Bronchial epithelial cell (primary cell): ENCODE measurements around the gene PRDX1. TPM values are rescaled to one million over a fixed set of nuclear protein-coding genes. Genes with fewer than 3 reads are reported as not detected.

Source experiments
- DNase-seq: peaks from one replicate; pipeline ENCODE4 v3.0.0-alpha.2; 2010; ENCODE audit warnings: low read depth
- FAIRE-seq: peaks from 2 replicates; lab custom pipeline; 2011; peaks lifted over from hg19 to GRCh38; lab: Jason Lieb, UNC
- H3K27me3 ChIP-seq: 2 replicates; pipeline ENCODE4 v1.5.1; 2011; ENCODE audit warnings: low read length; ENCODE audit not compliant: control insufficient read depth, insufficient read depth
- H3K36me3 ChIP-seq: 2 replicates; pipeline ENCODE4 v1.5.1; 2011; ENCODE audit warnings: low read length; ENCODE audit not compliant: control insufficient read depth, insufficient read depth
- H3K4me3 ChIP-seq: 2 replicates; pipeline ENCODE4 v1.5.1; 2011; ENCODE audit warnings: mild to moderate bottlenecking, low read depth, low read length, control low read depth
- total RNA-seq: library from RNA; depleted of rRNA; stranded (reverse); fragments of >200 nt; gene quantifications from 2 replicates; pipeline ENCODE4 v1.2.1, GENCODE V29; 2014
- TF ChIP-seq, protein P1 (sequence below): IDR thresholded peaks from 2 replicates; pipeline ENCODE4 v1.5.1; 2011; ENCODE audit warnings: mild to moderate bottlenecking, moderate library complexity, low read length, control low read depth, inconsistent platforms; ENCODE audit not compliant: insufficient read depth, severe bottlenecking

The PRDX1 gene
- total RNA-seq, 1 donor from 2014 or later = 403 TPM

- Histone ChIP-seq H3K4me3 (peak overlapping the region; percentile 55), H3K27me3 (no peaks in the 10 kb centered on the region), H3K36me3 (no peaks in the 10 kb centered on the region)
- TF ChIP-seq, protein P1, sequence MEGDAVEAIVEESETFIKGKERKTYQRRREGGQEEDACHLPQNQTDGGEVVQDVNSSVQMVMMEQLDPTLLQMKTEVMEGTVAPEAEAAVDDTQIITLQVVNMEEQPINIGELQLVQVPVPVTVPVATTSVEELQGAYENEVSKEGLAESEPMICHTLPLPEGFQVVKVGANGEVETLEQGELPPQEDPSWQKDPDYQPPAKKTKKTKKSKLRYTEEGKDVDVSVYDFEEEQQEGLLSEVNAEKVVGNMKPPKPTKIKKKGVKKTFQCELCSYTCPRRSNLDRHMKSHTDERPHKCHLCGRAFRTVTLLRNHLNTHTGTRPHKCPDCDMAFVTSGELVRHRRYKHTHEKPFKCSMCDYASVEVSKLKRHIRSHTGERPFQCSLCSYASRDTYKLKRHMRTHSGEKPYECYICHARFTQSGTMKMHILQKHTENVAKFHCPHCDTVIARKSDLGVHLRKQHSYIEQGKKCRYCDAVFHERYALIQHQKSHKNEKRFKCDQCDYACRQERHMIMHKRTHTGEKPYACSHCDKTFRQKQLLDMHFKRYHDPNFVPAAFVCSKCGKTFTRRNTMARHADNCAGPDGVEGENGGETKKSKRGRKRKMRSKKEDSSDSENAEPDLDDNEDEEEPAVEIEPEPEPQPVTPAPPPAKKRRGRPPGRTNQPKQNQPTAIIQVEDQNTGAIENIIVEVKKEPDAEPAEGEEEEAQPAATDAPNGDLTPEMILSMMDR = no peak
- no peak for FAIRE-seq
- DNase-seq = no peak
Observed at GRCh38 chr1:45551684-45552083, 30.0 kb upstream of the PRDX1 start.

GRCh38 chr1:45550401-45551351 lies 29.0 kb upstream of the PRDX1 start, which contains the start of gene AKR1A1:
Gene AKR1A1 (plus strand): TSS chr1:45550826. CDS start chr1:45561795, 10,969 bp downstream.
- no peaks in the 10 kb centered on the region for H3K27me3 ChIP-seq
- TF ChIP-seq, protein P1 = no peak
- no peaks in the 10 kb centered on the region for H3K36me3 ChIP-seq
- peak within 1 kb of the TSS; percentile 55 for H3K4me3 ChIP-seq
- FAIRE-seq = no peak
- DNase-seq = peak; percentile 72

- no peak overlapping the region for H3K4me3 ChIP-seq
- TF ChIP-seq, protein P1 = no peak
- FAIRE-seq (no peak), DNase-seq (no peak)
- no peaks in the 10 kb centered on the region for H3K36me3 ChIP-seq
- no peaks in the 10 kb centered on the region for H3K27me3 ChIP-seq
Observed at GRCh38 chr1:45545553-45546310, 24.0 kb upstream of the PRDX1 start.

DNA sequence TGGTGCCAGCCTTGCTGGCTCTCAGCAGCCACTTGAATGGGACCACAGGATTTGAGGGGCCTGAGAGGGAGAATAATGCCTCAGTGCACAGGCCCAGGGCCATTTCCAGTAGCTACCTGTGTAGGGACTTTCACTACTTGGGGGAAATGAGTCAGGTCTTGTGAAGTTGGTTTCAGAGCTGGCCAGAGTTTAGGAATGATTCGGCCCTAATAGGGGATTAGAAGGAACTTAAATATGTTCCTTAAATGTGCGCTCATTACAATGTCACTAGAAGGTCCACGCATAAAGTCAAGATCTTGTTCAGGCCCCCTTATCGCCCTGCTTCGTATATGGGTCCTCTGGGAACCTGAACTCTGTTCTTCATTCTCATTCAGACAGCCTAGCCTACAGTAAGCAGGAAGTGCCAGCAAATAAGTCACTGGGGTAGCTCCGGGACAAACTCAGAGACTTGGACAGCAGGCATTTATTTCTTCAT lies 23.4 kb upstream of the PRDX1 start:
- Histone ChIP-seq H3K27me3 (no peaks in the 10 kb centered on the region), H3K4me3 (no peak overlapping the region), H3K36me3 (no peaks in the 10 kb centered on the region)
- no peak for FAIRE-seq
- DNase-seq = peak; percentile 53
- TF ChIP-seq, protein P1 = no peak

GRCh38 chr1:45544530-45544929 lies 22.8 kb upstream of the PRDX1 start:
- no peaks in the 10 kb centered on the region for H3K36me3 ChIP-seq
- H3K27me3 ChIP-seq = no peaks in the 10 kb centered on the region
- no peak overlapping the region for H3K4me3 ChIP-seq
- no peak for FAIRE-seq
- TF ChIP-seq, protein P1 = no peak
- no peak for DNase-seq
